ENCODE measurements around the gene CRYGD.

Gene CRYGD

GRCh38 chr2:208150094-208150493 is 25.8 kb upstream of the CRYGD start:
- no peak overlapping the region for H3K27ac ChIP-seq
- TF ChIP-seq CTCF (conservative IDR thresholded peaks at IDR 0.05) = no peak
- no peak for TF ChIP-seq ZFX (IDR thresholded peaks at IDR 0.05)

GRCh38 chr2:208148803-208149202 is 24.5 kb upstream of the CRYGD start:
- TF ChIP-seq ZFX (IDR thresholded peaks at IDR 0.05) (no peak), CTCF (conservative IDR thresholded peaks at IDR 0.05) (peak; percentile 32)
- no peak overlapping the region for H3K27ac ChIP-seq

GRCh38 chr2:208147759-208148158 is 23.4 kb upstream of the CRYGD start:
- no peak overlapping the region for H3K27ac ChIP-seq
- TF ChIP-seq CTCF (conservative IDR thresholded peaks at IDR 0.05) (no peak), ZFX (IDR thresholded peaks at IDR 0.05) (no peak)

GRCh38 chr2:208147008-208147407 is 22.7 kb upstream of the CRYGD start:
- H3K27ac ChIP-seq = no peak overlapping the region
- no peak for TF ChIP-seq ZFX (IDR thresholded peaks at IDR 0.05)
- TF ChIP-seq CTCF (conservative IDR thresholded peaks at IDR 0.05) = no peak

GRCh38 chr2:208146006-208146405 is 21.7 kb upstream of the CRYGD start, which contains the start of gene CRYGB:
Gene CRYGB, minus strand, starts transcription at chr2:208146158. Its CDS starts 38 bp downstream, at chr2:208146120.
- no peak for TF ChIP-seq CTCF (conservative IDR thresholded peaks at IDR 0.05)
- no peak within 1 kb of the TSS for H3K27ac ChIP-seq

- TF ChIP-seq ZFX (IDR thresholded peaks at IDR 0.05) (no peak), CTCF (conservative IDR thresholded peaks at IDR 0.05) (no peak)
- no peak overlapping the region for H3K27ac ChIP-seq
Measured at GRCh38 chr2:208142925-208143799, 18.8 kb upstream of the CRYGD start.

GRCh38 chr2:208142240-208142924 is 18.1 kb upstream of the CRYGD start:
- TF ChIP-seq ZFX (IDR thresholded peaks at IDR 0.05) (no peak), CTCF (conservative IDR thresholded peaks at IDR 0.05) (no peak)
- no peak overlapping the region for H3K27ac ChIP-seq
